ENCODE measurements around the gene CD177.

DNA sequence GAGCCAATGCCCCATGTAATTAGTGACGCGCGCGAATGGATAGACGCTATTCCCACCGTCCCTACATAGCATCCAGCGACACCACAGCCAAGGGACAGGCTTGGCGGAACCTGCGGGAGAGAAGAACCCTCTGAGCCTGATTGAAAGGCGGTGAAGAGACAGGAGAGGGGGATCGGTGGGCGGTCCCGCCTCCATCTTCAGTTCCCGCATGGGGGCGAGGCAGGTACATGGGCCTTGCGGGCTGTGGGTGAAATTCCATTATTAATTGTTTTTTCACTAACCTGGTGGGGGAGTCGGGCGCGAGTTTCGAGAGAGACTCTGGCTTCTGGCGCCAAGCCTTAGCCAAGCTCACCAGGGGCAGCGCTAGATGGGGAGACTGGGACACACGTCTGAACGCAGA, 52.8 kb downstream of the CD177 start:
- no peak for TF ChIP-seq POLR2A (IDR thresholded peaks at IDR 0.05; ENCODE audit: low read depth)
- TF ChIP-seq, protein P1, sequence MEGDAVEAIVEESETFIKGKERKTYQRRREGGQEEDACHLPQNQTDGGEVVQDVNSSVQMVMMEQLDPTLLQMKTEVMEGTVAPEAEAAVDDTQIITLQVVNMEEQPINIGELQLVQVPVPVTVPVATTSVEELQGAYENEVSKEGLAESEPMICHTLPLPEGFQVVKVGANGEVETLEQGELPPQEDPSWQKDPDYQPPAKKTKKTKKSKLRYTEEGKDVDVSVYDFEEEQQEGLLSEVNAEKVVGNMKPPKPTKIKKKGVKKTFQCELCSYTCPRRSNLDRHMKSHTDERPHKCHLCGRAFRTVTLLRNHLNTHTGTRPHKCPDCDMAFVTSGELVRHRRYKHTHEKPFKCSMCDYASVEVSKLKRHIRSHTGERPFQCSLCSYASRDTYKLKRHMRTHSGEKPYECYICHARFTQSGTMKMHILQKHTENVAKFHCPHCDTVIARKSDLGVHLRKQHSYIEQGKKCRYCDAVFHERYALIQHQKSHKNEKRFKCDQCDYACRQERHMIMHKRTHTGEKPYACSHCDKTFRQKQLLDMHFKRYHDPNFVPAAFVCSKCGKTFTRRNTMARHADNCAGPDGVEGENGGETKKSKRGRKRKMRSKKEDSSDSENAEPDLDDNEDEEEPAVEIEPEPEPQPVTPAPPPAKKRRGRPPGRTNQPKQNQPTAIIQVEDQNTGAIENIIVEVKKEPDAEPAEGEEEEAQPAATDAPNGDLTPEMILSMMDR (IDR thresholded peaks at IDR 0.05) = no peak
